Mesodermal cell (in vitro differentiated cells): ENCODE measurements around the gene RNU5B-1. TPM values are rescaled to one million over a fixed set of nuclear protein-coding genes. Genes with fewer than 3 reads are reported as not detected.

ENCODE experiments used
- H3K27ac ChIP-seq: 2 replicates; pipeline ENCODE4 v1.7.0; 2013; ENCODE audit warnings: mild to moderate bottlenecking, low read depth, low read length, moderate library complexity; ENCODE audit not compliant: severe bottlenecking
- H3K36me3 ChIP-seq: 2 replicates; pipeline ENCODE4 v1.7.1; 2013; ENCODE audit warnings: mild to moderate bottlenecking, low read length, moderate library complexity; ENCODE audit not compliant: control insufficient read depth, insufficient read depth
- H3K4me1 ChIP-seq: one replicate; pipeline ENCODE4 v1.7.1; 2013; ENCODE audit warnings: mild to moderate bottlenecking, low read length; ENCODE audit not compliant: insufficient read depth, control insufficient read depth, poor library complexity, severe bottlenecking
- H3K4me3 ChIP-seq: 2 replicates; pipeline ENCODE4 v1.7.0; 2013; ENCODE audit warnings: low read length, control low read depth, mild to moderate bottlenecking; ENCODE audit not compliant: insufficient read depth, poor library complexity, severe bottlenecking; ENCODE audit errors: extremely low read depth
- H3K9me3 ChIP-seq: 2 replicates; pipeline ENCODE4 v1.7.1; 2013; ENCODE audit warnings: mild to moderate bottlenecking, low read length, moderate library complexity; ENCODE audit not compliant: control insufficient read depth
- WGBS, 2 experiments: methylation state at CpG; one replicate each; pipeline ENCODE4 v1.1.5; 2013; ENCODE audit warnings: missing lambda C conversion rate in 2 of 2; ENCODE audit not compliant: insufficient coverage in 2 of 2; 5-methylcytosine and 5-hydroxymethylcytosine counted together
- polyA plus RNA-seq, 2 experiments: library from polyadenylated mRNA; stranded (reverse); fragments of 50-300 nt; gene quantifications; one replicate each; pipeline ENCODE4 v1.2.3, GENCODE V29; 2013

The RNU5B-1 gene
- polyA plus RNA-seq (2013, experiment 1 of 2) = 12,289 TPM
- polyA plus RNA-seq (2013, experiment 2 of 2) = 16,601 TPM

- 1 to 3% methylated on average over 10 to 19 of the region's 24 CpGs for WGBS, 2 experiments
These were observed at the start of gene RNU5B-1 for GRCh38 chr15:65304381-65305149. TSS of gene RNU5B-1 (plus strand) at chr15:65304677.

DNA sequence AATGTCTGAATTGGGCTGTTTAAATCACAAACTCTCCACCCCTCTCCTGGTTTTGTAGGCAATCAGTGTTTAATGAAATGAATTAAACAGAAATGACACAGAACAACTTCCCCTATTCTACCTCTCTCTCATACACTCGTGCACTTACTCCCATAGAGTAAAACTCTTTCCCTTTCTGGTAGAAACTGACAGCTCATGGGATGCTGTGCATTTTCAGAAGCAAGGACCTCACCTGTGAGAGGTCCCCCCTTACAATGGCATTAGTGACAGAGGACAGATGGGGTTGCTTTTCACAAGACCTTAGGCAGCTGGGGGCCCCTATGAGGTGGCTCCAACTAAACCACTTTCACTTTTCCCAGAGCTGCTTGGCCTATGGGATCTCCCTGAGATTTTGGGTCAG is 49.7 kb upstream of the RNU5B-1 start:
- 80% methylated on average over 1 of the region's 1 CpG for WGBS, 2 experiments
- H3K4me3 ChIP-seq = no peak overlapping the region
- no peaks in the 10 kb centered on the region for H3K9me3 ChIP-seq
- H3K36me3 ChIP-seq = no peaks in the 10 kb centered on the region
- no peak overlapping the region for H3K27ac ChIP-seq
- H3K4me1 ChIP-seq = no peaks in the 10 kb centered on the region

More at GRCh38 chr15:65304381-65305149, at the start of gene RNU5B-1:
- no peaks in the 10 kb centered on the region for H3K36me3 ChIP-seq
- H3K4me3 ChIP-seq = peak within 1 kb of the TSS; percentile 27
- no peaks in the 10 kb centered on the region for H3K9me3 ChIP-seq
- peak within 1 kb of the TSS; percentile 99 for H3K27ac ChIP-seq
- H3K4me1 ChIP-seq = peaks cover 9% of the 10 kb centered on the region

- no peaks in the 10 kb centered on the region for H3K9me3 ChIP-seq
- H3K4me3 ChIP-seq = no peak overlapping the region
- H3K27ac ChIP-seq = no peak overlapping the region
- 93 to 96% methylated on average over 4 to 6 of the region's 7 CpGs for WGBS, 2 experiments
- no peaks in the 10 kb centered on the region for H3K4me1 ChIP-seq
- H3K36me3 ChIP-seq = peaks cover 6% of the 10 kb centered on the region
These were observed 48.9 kb upstream of the RNU5B-1 start for GRCh38 chr15:65255486-65256140.

DNA sequence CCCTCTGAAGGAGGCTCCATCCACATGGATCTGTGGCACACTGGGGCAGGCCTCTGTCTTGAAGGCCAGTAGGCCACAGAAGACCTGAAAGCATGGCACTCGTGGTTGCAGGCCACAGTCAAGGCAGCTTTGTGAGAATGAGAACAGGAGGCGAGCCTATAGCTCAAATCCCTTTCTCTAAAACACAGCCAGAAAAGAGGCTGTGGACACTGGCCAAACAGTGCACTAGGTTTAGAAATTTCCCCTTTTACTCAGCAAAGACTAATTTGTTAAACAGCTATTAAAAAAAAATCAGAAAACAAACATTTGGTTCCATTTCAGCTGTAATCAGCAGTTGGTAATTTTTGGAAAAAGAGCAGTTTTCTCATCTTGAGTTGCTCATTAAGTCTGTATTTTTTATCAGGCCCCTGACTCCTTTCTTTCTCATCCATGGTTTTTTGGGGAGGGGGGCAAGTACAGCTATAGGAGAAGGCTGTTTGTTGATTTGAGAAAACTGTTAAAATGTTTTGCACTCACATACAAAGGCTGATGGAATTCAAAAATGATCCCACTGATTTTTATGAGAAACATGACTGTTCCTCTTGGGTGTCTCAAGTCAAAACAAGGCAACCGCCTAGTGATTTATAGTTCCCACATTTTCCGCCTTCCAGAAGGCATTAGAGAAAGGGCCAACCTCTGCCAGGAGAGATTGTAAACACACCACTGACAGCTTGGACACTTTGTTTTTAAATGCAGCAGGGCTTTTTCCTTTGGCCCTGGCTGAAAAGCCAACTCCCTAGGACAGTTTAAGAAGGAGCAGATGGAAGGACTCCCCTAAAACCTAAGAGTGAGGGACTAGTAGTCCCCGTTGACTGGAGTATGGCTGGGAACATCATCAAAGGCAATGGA is 45.9 kb upstream of the RNU5B-1 start:
- H3K27ac ChIP-seq = no peak overlapping the region
- 94 to 100% methylated on average over 5 of the region's 5 CpGs for WGBS, 2 experiments
- H3K9me3 ChIP-seq = no peaks in the 10 kb centered on the region
- no peak overlapping the region for H3K4me3 ChIP-seq
- H3K36me3 ChIP-seq = peaks cover 6% of the 10 kb centered on the region
- H3K4me1 ChIP-seq = no peaks in the 10 kb centered on the region

GRCh38 chr15:65259367-65259797 is 45.1 kb upstream of the RNU5B-1 start:
- no peaks in the 10 kb centered on the region for H3K4me1 ChIP-seq
- H3K4me3 ChIP-seq = no peak overlapping the region
- no peaks in the 10 kb centered on the region for H3K9me3 ChIP-seq
- H3K27ac ChIP-seq = no peak overlapping the region
- WGBS, 2 experiments = 92 to 95% methylated on average over 5 to 7 of the region's 7 CpGs
- H3K36me3 ChIP-seq = peaks cover 6% of the 10 kb centered on the region

- H3K36me3 ChIP-seq = peaks cover 6% of the 10 kb centered on the region
- H3K9me3 ChIP-seq = no peaks in the 10 kb centered on the region
- H3K4me3 ChIP-seq = no peak overlapping the region
- no peak overlapping the region for H3K27ac ChIP-seq
- 88 to 100% methylated on average over 1 of the region's 6 CpGs for WGBS, 2 experiments
- no peaks in the 10 kb centered on the region for H3K4me1 ChIP-seq
These were observed 43.5 kb upstream of the RNU5B-1 start for GRCh38 chr15:65260968-65261367.

- H3K36me3 ChIP-seq = peaks cover 6% of the 10 kb centered on the region
- WGBS, 2 experiments = 91 to 92% methylated on average over 3 of the region's 4 CpGs
- no peak overlapping the region for H3K4me3 ChIP-seq
- no peaks in the 10 kb centered on the region for H3K9me3 ChIP-seq
- no peak overlapping the region for H3K27ac ChIP-seq
- H3K4me1 ChIP-seq = no peaks in the 10 kb centered on the region
These were observed 41.2 kb upstream of the RNU5B-1 start for GRCh38 chr15:65263313-65263712.

GRCh38 chr15:65264863-65265430 is 39.5 kb upstream of the RNU5B-1 start:
- H3K36me3 ChIP-seq = peaks cover 6% of the 10 kb centered on the region
- 69 to 93% methylated on average over 2 of the region's 2 CpGs for WGBS, 2 experiments

DNA sequence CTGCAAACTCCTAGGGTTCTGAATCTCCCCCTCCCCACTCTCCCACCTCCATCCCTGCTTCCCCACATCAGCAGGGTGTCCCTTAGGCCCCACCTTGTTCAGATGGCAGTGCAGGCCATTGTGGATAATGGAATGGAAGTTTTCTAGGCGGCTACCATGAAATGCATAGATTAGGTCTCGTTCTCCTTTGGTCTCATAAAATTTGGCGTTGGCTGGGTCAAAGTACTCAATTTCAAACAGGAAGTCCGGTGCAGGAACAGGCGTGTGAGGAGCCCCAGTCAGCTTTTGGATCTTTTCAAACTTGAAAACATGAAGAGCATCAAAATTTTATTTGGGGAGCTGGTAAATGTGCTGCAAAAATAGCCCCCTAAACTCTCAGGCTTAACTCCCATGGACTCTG is 38.0 kb upstream of the RNU5B-1 start:
- H3K9me3 ChIP-seq = no peaks in the 10 kb centered on the region
- no peak overlapping the region for H3K4me3 ChIP-seq
- WGBS, 2 experiments = 92 to 97% methylated on average over 5 of the region's 5 CpGs
- H3K4me1 ChIP-seq = no peaks in the 10 kb centered on the region
- no peaks in the 10 kb centered on the region for H3K36me3 ChIP-seq
- H3K27ac ChIP-seq = no peak overlapping the region

More at GRCh38 chr15:65264863-65265430, 39.5 kb upstream of the RNU5B-1 start:
- H3K9me3 ChIP-seq = no peaks in the 10 kb centered on the region
- peak overlapping the region; percentile 72 for H3K27ac ChIP-seq
- H3K4me1 ChIP-seq = no peaks in the 10 kb centered on the region
- H3K4me3 ChIP-seq = no peak overlapping the region

DNA sequence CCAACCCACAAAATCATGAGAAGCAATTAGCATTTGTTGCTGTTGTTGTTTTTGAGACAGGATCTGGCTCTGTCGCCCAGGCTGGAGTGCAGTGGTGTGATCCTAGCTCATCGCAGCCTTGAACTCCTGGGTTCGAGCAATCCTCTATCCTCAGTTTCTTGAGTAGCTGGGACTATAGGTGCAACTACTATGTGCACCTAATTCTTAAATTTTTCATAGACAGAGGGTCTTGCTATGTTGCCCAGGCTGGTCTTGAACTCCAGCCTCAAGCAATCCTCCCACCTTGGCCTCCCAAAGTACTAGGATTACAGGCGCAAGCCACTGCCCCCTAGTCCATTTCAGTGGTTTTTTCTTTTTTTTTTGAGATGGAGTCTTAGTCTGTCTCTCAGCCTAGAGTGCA is 36.1 kb upstream of the RNU5B-1 start:
- no peak overlapping the region for H3K4me3 ChIP-seq
- H3K36me3 ChIP-seq = no peaks in the 10 kb centered on the region
- no peak overlapping the region for H3K27ac ChIP-seq
- no peaks in the 10 kb centered on the region for H3K9me3 ChIP-seq
- 92 to 100% methylated on average over 3 of the region's 4 CpGs for WGBS, 2 experiments
- H3K4me1 ChIP-seq = no peaks in the 10 kb centered on the region
